ENCODE measurements around the gene RPUSD1.

The RPUSD1 gene

GRCh38 chr16:769934-770333, 18.2 kb downstream of the RPUSD1 start:
- no peak for DNase-seq (ENCODE audit: low spot score)
- H3K4me3 ChIP-seq = no peak overlapping the region
- TF ChIP-seq, protein P1, sequence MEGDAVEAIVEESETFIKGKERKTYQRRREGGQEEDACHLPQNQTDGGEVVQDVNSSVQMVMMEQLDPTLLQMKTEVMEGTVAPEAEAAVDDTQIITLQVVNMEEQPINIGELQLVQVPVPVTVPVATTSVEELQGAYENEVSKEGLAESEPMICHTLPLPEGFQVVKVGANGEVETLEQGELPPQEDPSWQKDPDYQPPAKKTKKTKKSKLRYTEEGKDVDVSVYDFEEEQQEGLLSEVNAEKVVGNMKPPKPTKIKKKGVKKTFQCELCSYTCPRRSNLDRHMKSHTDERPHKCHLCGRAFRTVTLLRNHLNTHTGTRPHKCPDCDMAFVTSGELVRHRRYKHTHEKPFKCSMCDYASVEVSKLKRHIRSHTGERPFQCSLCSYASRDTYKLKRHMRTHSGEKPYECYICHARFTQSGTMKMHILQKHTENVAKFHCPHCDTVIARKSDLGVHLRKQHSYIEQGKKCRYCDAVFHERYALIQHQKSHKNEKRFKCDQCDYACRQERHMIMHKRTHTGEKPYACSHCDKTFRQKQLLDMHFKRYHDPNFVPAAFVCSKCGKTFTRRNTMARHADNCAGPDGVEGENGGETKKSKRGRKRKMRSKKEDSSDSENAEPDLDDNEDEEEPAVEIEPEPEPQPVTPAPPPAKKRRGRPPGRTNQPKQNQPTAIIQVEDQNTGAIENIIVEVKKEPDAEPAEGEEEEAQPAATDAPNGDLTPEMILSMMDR (IDR thresholded peaks at IDR 0.05) = no peak
- no peak overlapping the region for H3K27ac ChIP-seq

- DNase-seq (ENCODE audit: low spot score) = no peak
- H3K27ac ChIP-seq = no peak overlapping the region
These were observed 18.9 kb downstream of the RPUSD1 start for GRCh38 chr16:769184-769784.

DNA sequence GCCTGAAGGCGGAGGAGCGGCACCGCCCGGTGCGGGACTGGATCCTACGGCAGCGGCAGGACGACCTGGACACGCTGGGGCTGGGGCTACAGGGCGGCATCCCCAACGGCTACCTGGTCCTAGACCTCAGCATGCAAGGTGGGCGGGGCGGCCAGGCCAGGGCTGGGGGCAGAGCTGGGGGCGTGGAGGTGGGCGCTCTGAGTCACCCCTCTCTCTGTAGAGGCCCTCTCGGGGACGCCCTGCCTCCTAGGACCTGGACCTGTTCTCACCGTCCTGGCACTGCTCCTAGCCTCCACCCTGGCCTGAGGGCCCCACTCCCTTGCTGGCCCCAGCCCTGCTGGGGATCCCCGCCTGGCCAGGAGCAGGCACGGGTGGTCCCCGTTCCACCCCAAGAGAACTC, 19.8 kb downstream of the RPUSD1 start:
- no peak for DNase-seq (ENCODE audit: low spot score)
- H3K4me3 ChIP-seq = no peak overlapping the region
- no peak overlapping the region for H3K27ac ChIP-seq
- TF ChIP-seq, protein P1 (IDR thresholded peaks at IDR 0.05) = no peak

More at GRCh38 chr16:769184-769784, 18.9 kb downstream of the RPUSD1 start:
- H3K4me3 ChIP-seq = no peak overlapping the region
- TF ChIP-seq, protein P1 (IDR thresholded peaks at IDR 0.05) = no peak

DNA sequence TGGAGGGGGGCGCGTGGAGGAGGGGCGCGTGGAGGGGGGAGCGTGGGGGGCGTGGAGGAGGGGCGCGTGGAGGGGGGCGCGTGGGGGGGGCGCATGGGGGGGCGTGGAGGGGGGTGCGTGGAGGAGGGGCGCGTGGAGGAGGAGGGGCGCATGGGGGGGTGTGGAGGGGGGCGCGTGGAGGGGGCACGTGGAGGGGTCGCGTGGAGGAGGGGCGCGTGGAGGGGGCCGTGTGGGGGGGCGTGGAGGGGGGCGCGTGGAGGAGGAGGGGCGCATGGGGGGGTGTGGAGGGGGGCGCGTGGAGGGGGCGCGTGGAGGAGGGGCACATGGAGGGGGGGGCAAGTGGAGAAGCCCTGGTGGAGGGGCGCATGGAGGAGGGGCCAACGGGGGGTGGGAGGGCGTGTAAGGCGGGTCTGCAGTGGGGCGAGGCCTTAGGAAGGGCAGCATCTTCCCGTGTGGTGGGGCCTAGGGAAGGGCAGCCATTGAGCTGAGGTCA, 20.4 kb downstream of the RPUSD1 start:
- TF ChIP-seq, protein P1 (IDR thresholded peaks at IDR 0.05) = no peak
- no peak overlapping the region for H3K27ac ChIP-seq
- no peak overlapping the region for H3K4me3 ChIP-seq
- no peak for DNase-seq (ENCODE audit: low spot score)

- TF ChIP-seq, protein P1 (IDR thresholded peaks at IDR 0.05) = no peak
- Histone ChIP-seq H3K27ac (no peak overlapping the region), H3K4me3 (no peak overlapping the region)
- DNase-seq (ENCODE audit: low spot score) = no peak
These were observed 21.2 kb downstream of the RPUSD1 start for GRCh38 chr16:766820-767640.

DNA sequence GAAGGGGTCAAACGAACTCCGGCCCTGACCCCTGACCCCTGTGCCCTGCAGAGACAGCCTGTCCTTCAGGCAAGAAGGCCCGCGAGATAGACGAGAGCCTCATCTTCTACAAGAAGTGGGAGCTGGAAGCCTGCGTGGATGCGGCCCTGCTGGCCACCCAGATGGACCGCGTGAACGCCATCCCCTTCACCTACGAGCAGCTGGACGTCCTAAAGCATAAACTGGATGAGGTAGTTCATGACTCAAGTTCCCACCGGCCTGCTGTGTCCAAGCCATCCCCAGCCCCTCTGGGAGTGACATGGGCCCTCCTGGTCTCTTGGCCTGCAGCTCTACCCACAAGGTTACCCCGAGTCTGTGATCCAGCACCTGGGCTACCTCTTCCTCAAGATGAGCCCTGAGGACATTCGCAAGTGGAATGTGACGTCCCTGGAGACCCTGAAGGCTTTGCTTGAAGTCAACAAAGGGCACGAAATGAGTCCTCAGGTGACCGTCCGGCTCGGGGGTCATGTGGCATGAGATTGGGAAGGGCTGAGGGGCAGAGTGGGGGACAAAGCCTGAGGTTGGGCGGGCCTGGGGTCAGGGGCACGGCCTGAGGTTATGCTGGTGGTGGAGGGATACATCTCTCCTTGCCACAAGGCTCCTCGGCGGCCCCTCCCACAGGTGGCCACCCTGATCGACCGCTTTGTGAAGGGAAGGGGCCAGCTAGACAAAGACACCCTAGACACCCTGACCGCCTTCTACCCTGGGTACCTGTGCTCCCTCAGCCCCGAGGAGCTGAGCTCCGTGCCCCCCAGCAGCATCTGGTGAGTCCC, 22.0 kb downstream of the RPUSD1 start:
- TF ChIP-seq, protein P1 (IDR thresholded peaks at IDR 0.05) = no peak
- DNase-seq (ENCODE audit: low spot score) = no peak
- Histone ChIP-seq H3K27ac (no peak overlapping the region), H3K4me3 (no peak overlapping the region)
